ENCODE measurements around the gene SIRPD.

The SIRPD gene

DNA sequence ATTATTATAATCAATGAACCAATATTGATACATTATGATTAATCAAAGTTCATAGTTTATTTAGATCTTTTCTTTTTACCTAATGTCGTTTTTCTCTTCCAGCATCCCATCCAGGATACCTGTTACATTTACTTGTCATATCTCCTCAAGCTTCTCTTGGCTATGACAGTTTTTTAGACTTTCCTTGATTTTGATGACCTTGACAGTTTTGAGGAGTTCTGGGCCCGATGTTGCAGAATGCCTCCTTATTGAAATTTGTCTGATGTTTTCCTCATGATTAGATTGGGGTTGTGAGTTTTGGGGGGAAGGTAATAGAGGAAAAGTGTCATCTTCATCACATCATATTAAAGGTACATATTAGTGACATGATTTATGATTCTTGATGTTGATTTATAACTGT is 3.8 kb upstream of the SIRPD start:
- TF ChIP-seq, protein P1, sequence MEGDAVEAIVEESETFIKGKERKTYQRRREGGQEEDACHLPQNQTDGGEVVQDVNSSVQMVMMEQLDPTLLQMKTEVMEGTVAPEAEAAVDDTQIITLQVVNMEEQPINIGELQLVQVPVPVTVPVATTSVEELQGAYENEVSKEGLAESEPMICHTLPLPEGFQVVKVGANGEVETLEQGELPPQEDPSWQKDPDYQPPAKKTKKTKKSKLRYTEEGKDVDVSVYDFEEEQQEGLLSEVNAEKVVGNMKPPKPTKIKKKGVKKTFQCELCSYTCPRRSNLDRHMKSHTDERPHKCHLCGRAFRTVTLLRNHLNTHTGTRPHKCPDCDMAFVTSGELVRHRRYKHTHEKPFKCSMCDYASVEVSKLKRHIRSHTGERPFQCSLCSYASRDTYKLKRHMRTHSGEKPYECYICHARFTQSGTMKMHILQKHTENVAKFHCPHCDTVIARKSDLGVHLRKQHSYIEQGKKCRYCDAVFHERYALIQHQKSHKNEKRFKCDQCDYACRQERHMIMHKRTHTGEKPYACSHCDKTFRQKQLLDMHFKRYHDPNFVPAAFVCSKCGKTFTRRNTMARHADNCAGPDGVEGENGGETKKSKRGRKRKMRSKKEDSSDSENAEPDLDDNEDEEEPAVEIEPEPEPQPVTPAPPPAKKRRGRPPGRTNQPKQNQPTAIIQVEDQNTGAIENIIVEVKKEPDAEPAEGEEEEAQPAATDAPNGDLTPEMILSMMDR (IDR thresholded peaks at IDR 0.05; ENCODE audit: low read depth, low read length, missing control alignments) = no peak

DNA sequence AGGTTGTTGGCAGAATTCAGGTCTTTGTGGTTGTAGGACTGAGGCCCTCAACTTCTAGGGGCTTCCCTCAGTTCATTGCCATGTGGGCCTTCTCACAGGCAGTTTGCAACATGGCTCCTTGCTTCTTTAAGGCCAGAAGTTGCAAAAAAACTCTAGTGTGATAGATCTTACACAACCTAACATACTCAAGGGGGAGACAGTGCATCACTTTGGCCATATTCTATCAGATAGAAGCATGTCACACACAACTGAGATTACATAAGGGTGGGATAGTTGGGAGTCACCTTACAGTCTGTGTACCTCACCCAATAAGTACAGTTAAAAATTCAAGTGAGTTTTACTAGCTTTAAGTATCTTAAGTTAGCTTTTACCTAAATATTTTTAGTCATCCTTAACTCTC is 1.6 kb downstream of the SIRPD start:
- in situ Hi-C loops (cut with HindIII; ENCODE audit: low pct_ligation_motif_present, low sequenced_read_pairs) = no loop called here
- H3K27me3 ChIP-seq (replicated peaks) = no peaks in the 10 kb centered on the region
- no peaks in the 10 kb centered on the region for H3K36me3 ChIP-seq (replicated peaks)
- TF ChIP-seq, protein P1 (IDR thresholded peaks at IDR 0.05; ENCODE audit: low read depth, low read length, missing control alignments) = no peak
- H3K27ac ChIP-seq = no peak overlapping the region
- no peak overlapping the region for H3K4me3 ChIP-seq (ENCODE audit: low read depth, low read length)
- DNase-seq = no peak

More for the DNA sequence above, 3.8 kb upstream of the SIRPD start:
- Histone ChIP-seq H3K27me3 (replicated peaks) (no peaks in the 10 kb centered on the region), H3K27ac (no peak overlapping the region), H3K36me3 (replicated peaks) (no peaks in the 10 kb centered on the region), H3K4me3 (ENCODE audit: low read depth, low read length) (no peak overlapping the region)
- no peak for DNase-seq
- in situ Hi-C loops (cut with HindIII; ENCODE audit: low pct_ligation_motif_present, low sequenced_read_pairs) = no loop called here

DNA sequence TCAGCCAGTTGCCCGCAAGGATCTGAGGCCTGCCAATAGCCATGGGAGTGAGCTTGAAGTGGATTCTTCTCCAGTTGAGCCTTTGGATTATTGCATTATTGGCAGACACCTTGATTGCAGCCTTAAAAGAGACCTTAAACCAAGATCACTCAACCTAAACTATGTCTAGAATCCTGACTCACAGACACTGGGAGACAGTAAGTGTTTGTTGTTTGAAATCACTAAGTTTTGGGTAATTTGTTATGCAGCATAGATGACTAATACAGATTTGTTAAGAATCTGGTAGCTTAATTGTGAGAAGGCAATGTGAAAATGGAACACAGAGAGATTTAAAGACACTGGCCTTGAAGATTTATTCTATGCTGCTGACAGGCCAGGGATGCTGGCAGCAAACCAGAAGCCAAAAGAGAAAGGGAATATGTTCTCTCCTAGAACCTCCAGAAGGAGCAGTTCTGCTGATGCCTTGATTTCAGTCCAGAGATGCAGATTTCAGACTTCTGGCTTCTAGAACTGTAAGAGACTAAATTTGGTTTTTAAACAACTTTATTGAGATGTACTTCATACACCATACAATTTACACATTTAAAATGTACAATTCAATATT is 17.6 kb downstream of the SIRPD start:
- no peaks in the 10 kb centered on the region for H3K36me3 ChIP-seq (replicated peaks)
- DNase-seq = no peak
- in situ Hi-C loops (cut with HindIII; ENCODE audit: low pct_ligation_motif_present, low sequenced_read_pairs) = no loop called here
- H3K27me3 ChIP-seq (replicated peaks) = no peaks in the 10 kb centered on the region
- no peak overlapping the region for H3K27ac ChIP-seq
- TF ChIP-seq, protein P1 (IDR thresholded peaks at IDR 0.05; ENCODE audit: low read depth, low read length, missing control alignments) = no peak
- H3K4me3 ChIP-seq (ENCODE audit: low read depth, low read length) = no peak overlapping the region

DNA sequence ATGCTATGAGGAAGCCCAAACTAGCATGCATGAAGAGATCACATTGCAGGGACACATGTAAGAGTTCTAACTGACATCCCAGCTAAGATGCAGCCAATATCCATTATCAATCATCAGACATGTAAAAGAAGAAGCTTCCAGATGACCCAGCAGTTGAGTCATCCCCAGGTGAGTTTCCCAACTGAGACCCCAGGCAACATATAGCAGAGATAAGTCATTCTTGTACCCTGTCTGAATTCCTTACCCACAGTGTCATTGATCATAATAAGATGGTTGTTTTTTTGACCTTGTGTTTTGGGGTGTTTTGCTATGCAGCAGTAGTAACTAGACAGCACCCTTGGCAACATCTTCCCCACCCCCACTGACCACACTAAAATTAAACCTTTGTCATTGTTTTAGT is 18.9 kb downstream of the SIRPD start:
- TF ChIP-seq, protein P1 (IDR thresholded peaks at IDR 0.05; ENCODE audit: low read depth, low read length, missing control alignments) = no peak
- no peak for DNase-seq
- Histone ChIP-seq H3K27ac (no peak overlapping the region), H3K27me3 (replicated peaks) (no peaks in the 10 kb centered on the region), H3K36me3 (replicated peaks) (no peaks in the 10 kb centered on the region), H3K4me3 (ENCODE audit: low read depth, low read length) (no peak overlapping the region)
- in situ Hi-C loops (cut with HindIII; ENCODE audit: low pct_ligation_motif_present, low sequenced_read_pairs) = no loop called here

DNA sequence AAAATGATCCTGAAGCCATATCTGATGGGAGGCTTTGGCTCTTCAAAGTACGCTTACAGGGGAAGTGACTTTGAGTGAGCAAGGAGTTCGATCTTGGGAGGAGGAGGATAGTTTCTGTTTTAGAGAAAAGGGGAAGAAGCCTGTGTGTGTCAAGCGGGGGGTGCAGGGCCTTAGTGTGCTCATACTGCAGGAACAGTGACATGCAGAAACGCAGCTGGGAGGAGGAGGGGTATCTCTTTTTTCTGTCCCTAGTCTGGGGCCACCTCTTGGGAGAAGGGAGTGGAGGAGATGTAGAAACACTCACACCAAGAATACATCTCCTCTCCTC is 19.8 kb downstream of the SIRPD start:
- H3K27ac ChIP-seq = no peak overlapping the region
- H3K4me3 ChIP-seq (ENCODE audit: low read depth, low read length) = no peak overlapping the region
- in situ Hi-C loops (cut with HindIII; ENCODE audit: low pct_ligation_motif_present, low sequenced_read_pairs) = no loop called here
- no peak for DNase-seq
- H3K27me3 ChIP-seq (replicated peaks) = no peaks in the 10 kb centered on the region
- no peaks in the 10 kb centered on the region for H3K36me3 ChIP-seq (replicated peaks)
- TF ChIP-seq, protein P1 (IDR thresholded peaks at IDR 0.05; ENCODE audit: low read depth, low read length, missing control alignments) = no peak

Data from brain microvascular endothelial cell (primary cell).